ENCODE measurements around the gene GPR68.

DNA sequence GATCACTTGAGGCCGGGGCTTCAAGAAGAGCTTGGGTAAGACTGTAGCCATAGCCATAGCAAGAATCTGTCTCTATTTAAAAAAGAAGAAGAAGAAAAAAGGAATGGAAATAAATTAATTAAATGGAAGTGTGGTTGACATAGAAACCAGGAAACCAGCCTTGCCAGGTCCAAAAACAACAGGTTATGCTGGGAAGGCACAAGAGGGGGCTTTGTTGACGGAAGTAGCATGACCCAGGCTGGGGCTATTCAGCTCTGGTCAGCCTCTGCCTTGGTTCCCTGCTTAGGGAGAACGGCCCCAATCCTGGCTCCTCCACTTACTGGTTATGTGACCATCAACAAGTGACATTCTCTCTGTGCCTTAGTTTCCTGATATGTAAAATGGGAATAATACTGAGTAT, 14.4 kb upstream of the GPR68 start:
- TF ChIP-seq, protein P1, sequence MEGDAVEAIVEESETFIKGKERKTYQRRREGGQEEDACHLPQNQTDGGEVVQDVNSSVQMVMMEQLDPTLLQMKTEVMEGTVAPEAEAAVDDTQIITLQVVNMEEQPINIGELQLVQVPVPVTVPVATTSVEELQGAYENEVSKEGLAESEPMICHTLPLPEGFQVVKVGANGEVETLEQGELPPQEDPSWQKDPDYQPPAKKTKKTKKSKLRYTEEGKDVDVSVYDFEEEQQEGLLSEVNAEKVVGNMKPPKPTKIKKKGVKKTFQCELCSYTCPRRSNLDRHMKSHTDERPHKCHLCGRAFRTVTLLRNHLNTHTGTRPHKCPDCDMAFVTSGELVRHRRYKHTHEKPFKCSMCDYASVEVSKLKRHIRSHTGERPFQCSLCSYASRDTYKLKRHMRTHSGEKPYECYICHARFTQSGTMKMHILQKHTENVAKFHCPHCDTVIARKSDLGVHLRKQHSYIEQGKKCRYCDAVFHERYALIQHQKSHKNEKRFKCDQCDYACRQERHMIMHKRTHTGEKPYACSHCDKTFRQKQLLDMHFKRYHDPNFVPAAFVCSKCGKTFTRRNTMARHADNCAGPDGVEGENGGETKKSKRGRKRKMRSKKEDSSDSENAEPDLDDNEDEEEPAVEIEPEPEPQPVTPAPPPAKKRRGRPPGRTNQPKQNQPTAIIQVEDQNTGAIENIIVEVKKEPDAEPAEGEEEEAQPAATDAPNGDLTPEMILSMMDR (tag by site-specific recombination; IDR thresholded peaks at IDR 0.05), result no peak
- TF ChIP-seq SP7 (tag by site-specific recombination; IDR thresholded peaks at IDR 0.05) (no peak), YY1 (tag by site-specific recombination; IDR thresholded peaks at IDR 0.05) (no peak), ZNF76 (tag by site-specific recombination; IDR thresholded peaks at IDR 0.05; ENCODE audit: borderline replicate concordance, low read depth) (no peak), TCF7L2 (IDR thresholded peaks at IDR 0.05; ENCODE audit: borderline replicate concordance, low read depth, low read length) (no peak), ZNF24 (tag by site-specific recombination; IDR thresholded peaks at IDR 0.05) (no peak), SETDB1 (IDR thresholded peaks at IDR 0.05; ENCODE audit: insufficient read length, low read length) (no peak), SCRT2 (tag by site-specific recombination; IDR thresholded peaks at IDR 0.05) (no peak)
- TF ChIP-seq, protein P2, sequence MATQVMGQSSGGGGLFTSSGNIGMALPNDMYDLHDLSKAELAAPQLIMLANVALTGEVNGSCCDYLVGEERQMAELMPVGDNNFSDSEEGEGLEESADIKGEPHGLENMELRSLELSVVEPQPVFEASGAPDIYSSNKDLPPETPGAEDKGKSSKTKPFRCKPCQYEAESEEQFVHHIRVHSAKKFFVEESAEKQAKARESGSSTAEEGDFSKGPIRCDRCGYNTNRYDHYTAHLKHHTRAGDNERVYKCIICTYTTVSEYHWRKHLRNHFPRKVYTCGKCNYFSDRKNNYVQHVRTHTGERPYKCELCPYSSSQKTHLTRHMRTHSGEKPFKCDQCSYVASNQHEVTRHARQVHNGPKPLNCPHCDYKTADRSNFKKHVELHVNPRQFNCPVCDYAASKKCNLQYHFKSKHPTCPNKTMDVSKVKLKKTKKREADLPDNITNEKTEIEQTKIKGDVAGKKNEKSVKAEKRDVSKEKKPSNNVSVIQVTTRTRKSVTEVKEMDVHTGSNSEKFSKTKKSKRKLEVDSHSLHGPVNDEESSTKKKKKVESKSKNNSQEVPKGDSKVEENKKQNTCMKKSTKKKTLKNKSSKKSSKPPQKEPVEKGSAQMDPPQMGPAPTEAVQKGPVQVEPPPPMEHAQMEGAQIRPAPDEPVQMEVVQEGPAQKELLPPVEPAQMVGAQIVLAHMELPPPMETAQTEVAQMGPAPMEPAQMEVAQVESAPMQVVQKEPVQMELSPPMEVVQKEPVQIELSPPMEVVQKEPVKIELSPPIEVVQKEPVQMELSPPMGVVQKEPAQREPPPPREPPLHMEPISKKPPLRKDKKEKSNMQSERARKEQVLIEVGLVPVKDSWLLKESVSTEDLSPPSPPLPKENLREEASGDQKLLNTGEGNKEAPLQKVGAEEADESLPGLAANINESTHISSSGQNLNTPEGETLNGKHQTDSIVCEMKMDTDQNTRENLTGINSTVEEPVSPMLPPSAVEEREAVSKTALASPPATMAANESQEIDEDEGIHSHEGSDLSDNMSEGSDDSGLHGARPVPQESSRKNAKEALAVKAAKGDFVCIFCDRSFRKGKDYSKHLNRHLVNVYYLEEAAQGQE (tag by site-specific recombination; IDR thresholded peaks at IDR 0.05), result no peak
